ENCODE measurements around the gene GRIK4.

DNA sequence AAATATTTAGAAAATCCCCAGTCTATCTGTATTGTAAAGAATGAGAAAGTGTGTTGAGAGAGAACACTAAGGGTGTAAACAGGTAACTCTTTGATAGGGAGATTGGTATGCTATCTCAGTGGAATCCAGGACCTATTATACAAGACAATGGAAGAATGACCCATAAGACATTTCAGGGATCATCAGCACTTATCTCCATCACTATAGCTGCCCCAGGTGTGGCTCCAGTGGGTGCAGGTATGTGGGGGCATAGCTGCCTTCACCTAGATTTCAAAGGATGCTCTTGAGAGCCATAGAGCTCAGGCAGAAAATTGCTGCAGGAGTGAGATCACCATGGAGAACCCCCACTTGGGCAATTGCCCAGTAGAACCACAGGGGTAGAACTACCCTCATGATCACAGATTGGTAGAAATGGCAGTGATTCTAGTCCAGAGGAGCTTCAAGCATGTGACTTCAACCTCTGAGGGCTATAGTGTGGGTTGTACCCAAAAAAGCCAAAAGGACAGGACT is 260.1 kb downstream of the GRIK4 start:
- TF ChIP-seq CTCF (IDR thresholded peaks at IDR 0.05) (no peak), POLR2A (IDR thresholded peaks at IDR 0.05) (no peak)
